H9 (cell line): ENCODE data around the gene LARGE1. TPM values are rescaled to one million over a fixed set of nuclear protein-coding genes. Genes with fewer than 3 reads are reported as not detected.

ENCODE experiments used
- DNase-seq: peaks from one replicate; pipeline ENCODE4 v3.0.0-alpha.2; 2017
- H2AFZ ChIP-seq: one replicate; pipeline ENCODE4 v1.6.1; 2013; ENCODE audit warnings: mild to moderate bottlenecking, low read length, control low read depth, moderate library complexity
- H2AK5ac ChIP-seq: 2 replicates; pipeline ENCODE4 v1.6.1; 2013; ENCODE audit warnings: low read length, control low read depth, mixed read lengths; ENCODE audit not compliant: insufficient read length
- H2BK120ac ChIP-seq: one replicate; pipeline ENCODE4 v1.6.1; 2013; ENCODE audit warnings: low read depth, mild to moderate bottlenecking, low read length, control low read depth, inconsistent platforms; ENCODE audit not compliant: poor library complexity, severe bottlenecking
- H2BK12ac ChIP-seq: 2 replicates; pipeline ENCODE4 v1.6.1; 2013; ENCODE audit warnings: low read length, control low read depth, mixed read lengths, low read depth; ENCODE audit not compliant: insufficient read length
- H2BK15ac ChIP-seq: 2 replicates; pipeline ENCODE4 v1.6.1; 2013; ENCODE audit warnings: low read depth, low read length, control low read depth
- H2BK20ac ChIP-seq: one replicate; pipeline ENCODE4 v1.6.1; 2013; ENCODE audit warnings: low read depth, mild to moderate bottlenecking, low read length, control low read depth, inconsistent platforms; ENCODE audit not compliant: poor library complexity, severe bottlenecking
- H2BK5ac ChIP-seq: 2 replicates; pipeline ENCODE4 v1.6.1; 2013; ENCODE audit warnings: low read length, control low read depth, mixed read lengths; ENCODE audit not compliant: insufficient read length
- H3K14ac ChIP-seq: 2 replicates; pipeline ENCODE4 v1.6.1; 2013; ENCODE audit warnings: low read length, control low read depth; ENCODE audit not compliant: insufficient read depth
- H3K18ac ChIP-seq: 2 replicates; pipeline ENCODE4 v1.6.1; 2013; ENCODE audit warnings: low read depth, mild to moderate bottlenecking, mixed read lengths, low read length, control low read depth; ENCODE audit not compliant: insufficient read length
- H3K23ac ChIP-seq: 2 replicates; pipeline ENCODE4 v1.6.1; 2013; ENCODE audit warnings: low read length, control low read depth, mixed read lengths, low read depth; ENCODE audit not compliant: insufficient read length
- H3K23me2 ChIP-seq: 2 replicates; pipeline ENCODE4 v1.6.1; 2013; ENCODE audit warnings: low read depth, mild to moderate bottlenecking, mixed read lengths, low read length, control low read depth; ENCODE audit not compliant: insufficient read length, poor library complexity, severe bottlenecking
- H3K27ac ChIP-seq: 2 replicates; pipeline ENCODE4 v1.5.1; 2013; ENCODE audit warnings: low read length, control low read depth, mixed read lengths, low read depth; ENCODE audit not compliant: insufficient read length
- H3K27me3 ChIP-seq: 2 replicates; pipeline ENCODE4 v1.6.1; 2013; ENCODE audit warnings: low read length, control low read depth, inconsistent platforms; ENCODE audit not compliant: insufficient read depth
- H3K4ac ChIP-seq: 2 replicates; pipeline ENCODE4 v1.6.1; 2013; ENCODE audit warnings: low read depth, mild to moderate bottlenecking, control low read depth, inconsistent platforms, low read length, moderate library complexity
- H3K4me1 ChIP-seq: 2 replicates; pipeline ENCODE4 v1.6.1; 2013; ENCODE audit warnings: low read length, control low read depth, inconsistent platforms; ENCODE audit not compliant: insufficient read depth
- H3K4me2 ChIP-seq: 2 replicates; pipeline ENCODE4 v1.6.1; 2013; ENCODE audit warnings: low read length, control low read depth, mixed read lengths; ENCODE audit not compliant: insufficient read length, insufficient read depth
- H3K56ac ChIP-seq: 2 replicates; pipeline ENCODE4 v1.6.1; 2013; ENCODE audit warnings: low read depth, mild to moderate bottlenecking, mixed read lengths, low read length, control low read depth; ENCODE audit not compliant: insufficient read length
- H3K79me1 ChIP-seq: 2 replicates; pipeline ENCODE4 v1.6.1; 2013; ENCODE audit warnings: low read depth, mild to moderate bottlenecking, moderate library complexity, low read length, control low read depth, inconsistent platforms; ENCODE audit not compliant: insufficient read depth, poor library complexity, severe bottlenecking
- H3K79me2 ChIP-seq: 2 replicates; pipeline ENCODE4 v1.6.1; 2013; ENCODE audit warnings: low read length, control low read depth, inconsistent platforms; ENCODE audit not compliant: insufficient read depth
- H3K9ac ChIP-seq: 2 replicates; pipeline ENCODE4 v1.6.1; 2013; ENCODE audit warnings: low read length, control low read depth, mixed read lengths; ENCODE audit not compliant: insufficient read length; ENCODE audit errors: extremely low read depth
- H3K9me3 ChIP-seq: one replicate; pipeline ENCODE4 v1.6.1; 2013; ENCODE audit warnings: low read depth, low read length, inconsistent platforms; ENCODE audit not compliant: control insufficient read depth
- H3T11ph ChIP-seq: one replicate; pipeline ENCODE4 v1.6.1; 2013; ENCODE audit warnings: mild to moderate bottlenecking, low read length, control low read depth, inconsistent platforms
- H4K20me1 ChIP-seq: one replicate; pipeline ENCODE4 v1.6.1; 2013; ENCODE audit not compliant: control insufficient read depth, insufficient read length, insufficient read depth
- H4K5ac ChIP-seq: 2 replicates; pipeline ENCODE4 v1.6.1; 2013; ENCODE audit warnings: low read depth, mild to moderate bottlenecking, mixed read lengths, low read length, control low read depth; ENCODE audit not compliant: insufficient read length
- H4K8ac ChIP-seq: replicated peaks from 2 replicates; pipeline ENCODE4 v1.6.1; 2013; ENCODE audit warnings: low read length, control low read depth, mixed read lengths, low read depth; ENCODE audit not compliant: insufficient read length
- H4K91ac ChIP-seq: 2 replicates; pipeline ENCODE4 v1.6.1; 2013; ENCODE audit warnings: low read depth, mild to moderate bottlenecking, moderate library complexity, mixed read lengths, low read length, control low read depth; ENCODE audit not compliant: insufficient read length
- H3K27ac Mint-ChIP-seq, 3 experiments: 2 replicates in 2 of 3; 3 replicates in 1 of 3; pipeline ENCODE4 v1.8.0; 2020 to 2021; ENCODE audit warnings: mixed read lengths in 3 of 3, mild to moderate bottlenecking in 1 of 3, moderate library complexity in 1 of 3
- H3K27me3 Mint-ChIP-seq: 2 replicates; pipeline ENCODE4 v1.8.0; 2021; ENCODE audit warnings: low read depth, mild to moderate bottlenecking, moderate library complexity, mixed read lengths
- H3K36me3 Mint-ChIP-seq, 3 experiments: 2 replicates in 2 of 3; 3 replicates in 1 of 3; pipeline ENCODE4 v1.8.0; 2020 to 2021; ENCODE audit warnings: low read depth in 3 of 3, mixed read lengths in 3 of 3; ENCODE audit not compliant: insufficient read depth in 1 of 3
- H3K4me1 Mint-ChIP-seq, 2 experiments: 2 replicates each; pipeline ENCODE4 v1.8.0; 2020; ENCODE audit warnings: mixed read lengths in 2 of 2
- H3K4me3 Mint-ChIP-seq, 2 experiments: 2 replicates in 1 of 2; 3 replicates in 1 of 2; pipeline ENCODE4 v1.8.0; 2020 to 2021; ENCODE audit warnings: mild to moderate bottlenecking in 2 of 2, mixed read lengths in 2 of 2, moderate library complexity in 1 of 2
- H3K9me3 Mint-ChIP-seq, 2 experiments: 2 replicates in 1 of 2; 3 replicates in 1 of 2; pipeline ENCODE4 v1.8.0; 2020; ENCODE audit warnings: mild to moderate bottlenecking in 2 of 2, mixed read lengths in 2 of 2, moderate library complexity in 1 of 2
- CTCF ChIP-seq: fragments of 200-600 bp; sonication (generic); conservative IDR thresholded peaks from 3 replicates; pipeline ENCODE4 v1.8.0; 2021; ENCODE audit warnings: antibody characterized with exemption, mild to moderate bottlenecking
- WGBS: extraction: QIAGEN DNeasy Blood & Tissue Kit; methylation state at CpG from one replicate; pipeline ENCODE4 v1.1.7; 2013; ENCODE audit warnings: missing lambda C conversion rate, low lambda C conversion rate, mixed read lengths; ENCODE audit not compliant: insufficient read length; ENCODE audit errors: extremely low coverage; 5-methylcytosine and 5-hydroxymethylcytosine counted together
- total RNA-seq: library from RNA; stranded (reverse); gene quantifications from 2 replicates; pipeline ENCODE4 v1.2.1, GENCODE V29; 2021

Gene LARGE1
- total RNA-seq, 1 experiment from 2014 or later = 43.5 TPM

DNA sequence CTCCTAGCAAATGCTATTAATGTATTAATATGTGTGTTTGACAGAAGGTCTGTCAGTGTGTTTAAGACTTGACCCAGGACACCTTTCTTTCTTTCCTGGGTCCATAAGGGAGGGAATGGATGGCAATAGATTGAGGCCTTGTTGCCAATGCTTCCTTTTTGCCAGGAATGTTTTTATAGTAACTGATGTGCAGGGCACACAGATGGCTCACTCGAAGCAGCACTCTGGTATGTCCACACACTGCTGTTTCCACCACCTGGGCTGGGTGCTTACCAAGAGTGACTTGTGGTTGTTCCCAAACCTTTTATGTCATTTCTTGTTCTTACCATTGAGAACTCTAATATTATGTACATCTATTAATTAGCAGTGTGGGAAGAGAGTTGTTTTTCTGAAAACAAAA is 465.2 kb downstream of the LARGE1 start:
- Histone ChIP-seq H2AFZ (no peak overlapping the region), H3K18ac (no peak overlapping the region), H2BK12ac (no peak overlapping the region), H3K4me2 (no peak overlapping the region), H3K9me3 (no peaks in the 10 kb centered on the region), H2AK5ac (no peak overlapping the region), H3T11ph (no peak overlapping the region), H2BK15ac (no peak overlapping the region), H3K9ac (no peak overlapping the region), H3K56ac (no peak overlapping the region), H3K14ac (no peak overlapping the region), H4K20me1 (no peaks in the 10 kb centered on the region), H2BK5ac (no peak overlapping the region), H3K4ac (no peak overlapping the region), H4K91ac (no peak overlapping the region), H4K5ac (no peak overlapping the region), H2BK20ac (no peak overlapping the region), H3K23me2 (no peaks in the 10 kb centered on the region), H3K27me3 (no peaks in the 10 kb centered on the region), H3K4me1 (peaks cover 6% of the 10 kb centered on the region), H4K8ac (no peak overlapping the region), H3K79me1 (no peaks in the 10 kb centered on the region), H2BK120ac (no peak overlapping the region), H3K23ac (no peak overlapping the region), H3K79me2 (no peaks in the 10 kb centered on the region), H3K27ac (no peak overlapping the region)
- WGBS = no CpG with 5 or more reads among the region's 1 CpG
- no peaks in the 10 kb centered on the region; a peak in 2 of 7 replicates for H3K36me3 Mint-ChIP-seq
- DNase-seq = no peak
- no peaks in the 10 kb centered on the region for H3K27me3 Mint-ChIP-seq
- H3K27ac Mint-ChIP-seq = no peak overlapping the region
- no peak overlapping the region for H3K4me3 Mint-ChIP-seq
- peaks cover 3 to 9% of the 10 kb centered on the region in 2 experiments; a peak in 2 of 4 replicates for H3K4me1 Mint-ChIP-seq
- H3K9me3 Mint-ChIP-seq = no peaks in the 10 kb centered on the region
- no peak for TF ChIP-seq CTCF
